Measurements from ENCODE around the gene TOMM5.
A peak's percentile ranks its signal among the peaks of the same experiment; 100 is the strongest.

TOMM5 gene

GRCh38 chr9:37592108-37592951 is at the start of gene TOMM5:
TSS of gene TOMM5 (minus strand) at chr9:37592597. CDS start at chr9:37592532, 65 bp downstream.
- DNase-seq, result peak; percentile 92

GRCh38 chr9:37641331-37641730 is 48.9 kb upstream of the TOMM5 start:
- DNase-seq, result no peak

GRCh38 chr9:37640246-37640645 is 47.8 kb upstream of the TOMM5 start:
- DNase-seq, result no peak

GRCh38 chr9:37639841-37640240 is 47.4 kb upstream of the TOMM5 start:
- no peak for DNase-seq

- no peak for DNase-seq
These were observed 46.8 kb upstream of the TOMM5 start for GRCh38 chr9:37639109-37639762.

- no peak for DNase-seq
These were observed 44.4 kb upstream of the TOMM5 start for GRCh38 chr9:37636511-37637448.

- no peak for DNase-seq
These were observed 43.4 kb upstream of the TOMM5 start for GRCh38 chr9:37635808-37636207.

- DNase-seq, result no peak
These were observed 40.1 kb upstream of the TOMM5 start for GRCh38 chr9:37632479-37632878.

GRCh38 chr9:37626708-37627292 is 34.4 kb upstream of the TOMM5 start:
- DNase-seq, result no peak

GRCh38 chr9:37625758-37626147 is 33.4 kb upstream of the TOMM5 start:
- no peak for DNase-seq

GRCh38 chr9:37625036-37625757 is 32.8 kb upstream of the TOMM5 start:
- DNase-seq, result no peak

- DNase-seq, result no peak
These were observed 31.7 kb upstream of the TOMM5 start for GRCh38 chr9:37624073-37624472.

- DNase-seq, result no peak
These were observed 30.9 kb upstream of the TOMM5 start for GRCh38 chr9:37623267-37623666.

- DNase-seq, result no peak
These were observed 30.1 kb upstream of the TOMM5 start for GRCh38 chr9:37622462-37622861.

- no peak for DNase-seq
These were observed 29.1 kb upstream of the TOMM5 start for GRCh38 chr9:37621273-37622121.

GRCh38 chr9:37620396-37620795 is 28.0 kb upstream of the TOMM5 start:
- no peak for DNase-seq

GRCh38 chr9:37619806-37620205 is 27.4 kb upstream of the TOMM5 start:
- no peak for DNase-seq

GRCh38 chr9:37618817-37619216 is 26.4 kb upstream of the TOMM5 start:
- DNase-seq, result no peak

GRCh38 chr9:37617832-37618231 is 25.4 kb upstream of the TOMM5 start:
- no peak for DNase-seq

GRCh38 chr9:37617161-37617560 is 24.8 kb upstream of the TOMM5 start:
- no peak for DNase-seq

GRCh38 chr9:37611961-37612360 is 19.6 kb upstream of the TOMM5 start:
- no peak for DNase-seq

Measured in CD4-positive, alpha-beta T cell treated with Interleukin-10 for 1 hour (primary cell).